HG03175 (cell line): ENCODE results near the gene RBP3.

Experiments
- ATAC-seq: cut with Tn5 transposase; IDR thresholded peaks from one replicate; pipeline ENCODE4 v1.9.1; 2021; ENCODE audit warnings: mild to moderate bottlenecking, moderate library complexity; ENCODE audit not compliant: unreplicated experiment

The RBP3 gene

GRCh38 chr10:47354165-47354564, 6.0 kb downstream of the RBP3 start:
- no peak for ATAC-seq

GRCh38 chr10:47354900-47355299, 6.7 kb downstream of the RBP3 start:
- no peak for ATAC-seq

DNA sequence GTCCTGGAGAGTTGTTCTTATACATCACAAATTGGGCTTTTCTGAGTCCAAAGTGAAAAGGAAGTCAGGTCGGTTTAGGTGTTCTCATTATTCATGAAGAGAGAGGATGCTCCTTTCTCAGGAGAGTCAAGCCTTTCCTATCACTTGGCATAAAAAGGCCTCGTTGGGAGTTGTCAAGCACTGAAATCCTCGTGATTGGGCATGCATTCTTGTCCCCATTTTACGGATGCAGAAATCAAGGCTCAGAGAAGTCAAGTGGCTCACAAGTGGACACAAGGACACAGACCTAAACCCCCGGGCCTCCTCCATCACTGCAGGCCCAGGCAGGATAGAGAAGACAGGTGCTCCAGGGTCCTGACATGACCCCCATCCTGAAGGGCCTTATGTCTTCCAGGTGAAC, 8.5 kb downstream of the RBP3 start:
- no peak for ATAC-seq

DNA sequence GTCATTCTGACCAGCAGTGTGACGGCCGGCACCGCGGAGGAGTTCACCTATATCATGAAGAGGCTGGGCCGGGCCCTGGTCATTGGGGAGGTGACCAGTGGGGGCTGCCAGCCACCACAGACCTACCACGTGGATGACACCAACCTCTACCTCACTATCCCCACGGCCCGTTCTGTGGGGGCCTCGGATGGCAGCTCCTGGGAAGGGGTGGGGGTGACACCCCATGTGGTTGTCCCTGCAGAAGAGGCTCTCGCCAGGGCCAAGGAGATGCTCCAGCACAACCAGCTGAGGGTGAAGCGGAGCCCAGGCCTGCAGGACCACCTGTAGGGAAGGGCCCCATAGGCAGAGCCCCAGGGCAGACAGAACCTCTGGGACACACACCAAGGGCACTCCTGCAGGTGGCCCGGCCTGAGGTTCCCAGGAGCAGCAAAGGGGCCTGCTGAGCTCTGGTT, 9.0 kb downstream of the RBP3 start:
- ATAC-seq = no peak

DNA sequence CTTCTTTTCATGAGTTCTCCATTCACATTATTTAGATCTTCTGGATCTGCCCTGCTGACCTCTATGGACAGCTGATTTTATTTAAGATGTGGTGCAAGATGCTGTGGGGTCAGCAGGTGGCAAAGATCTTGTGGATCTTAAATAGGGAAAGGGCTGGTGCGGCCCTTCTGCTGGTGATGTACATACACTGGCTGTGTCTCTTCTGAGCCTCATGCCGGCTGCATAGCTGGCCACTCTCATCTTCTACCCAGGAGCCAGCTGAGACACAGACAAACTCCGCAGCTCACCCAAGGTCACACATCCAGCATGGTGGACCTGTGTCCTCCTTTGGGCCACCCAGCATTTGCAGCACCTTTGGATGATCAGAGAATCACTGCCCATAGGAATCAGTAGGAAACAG, 9.7 kb downstream of the RBP3 start:
- ATAC-seq = no peak

GRCh38 chr10:47358457-47358856, 10.3 kb downstream of the RBP3 start:
- no peak for ATAC-seq

- no peak for ATAC-seq
Measured at GRCh38 chr10:47359101-47359500, 10.9 kb downstream of the RBP3 start.

GRCh38 chr10:47359626-47360418, 11.7 kb downstream of the RBP3 start:
- no peak for ATAC-seq

- ATAC-seq = no peak
Measured at GRCh38 chr10:47360419-47361040, 12.4 kb downstream of the RBP3 start.

- no peak for ATAC-seq
Measured at GRCh38 chr10:47361293-47361692, 13.1 kb downstream of the RBP3 start.

DNA sequence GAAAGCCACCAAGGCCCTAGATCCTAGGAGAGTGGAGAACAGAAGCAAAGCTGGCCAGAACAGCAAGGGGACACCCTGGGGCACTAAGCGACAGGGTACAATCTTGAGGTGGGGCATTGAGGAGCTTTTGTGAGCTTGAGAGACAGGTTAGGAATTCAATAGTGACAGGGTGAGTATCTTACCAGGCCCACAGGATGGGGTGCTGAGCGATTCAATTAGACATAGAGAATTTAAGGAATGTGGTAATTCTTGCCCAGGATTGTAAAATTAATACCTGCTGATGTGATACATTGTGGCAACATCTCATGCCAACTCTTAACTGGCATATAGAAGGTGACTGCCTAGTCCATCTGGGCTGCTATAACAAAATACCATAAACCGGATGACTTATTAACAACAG, 14.0 kb downstream of the RBP3 start:
- ATAC-seq = no peak

- ATAC-seq = no peak
Measured at GRCh38 chr10:47363781-47364180, 15.6 kb downstream of the RBP3 start.

GRCh38 chr10:47364366-47364765, 16.2 kb downstream of the RBP3 start:
- ATAC-seq = no peak

GRCh38 chr10:47364911-47365310, 16.7 kb downstream of the RBP3 start:
- no peak for ATAC-seq

DNA sequence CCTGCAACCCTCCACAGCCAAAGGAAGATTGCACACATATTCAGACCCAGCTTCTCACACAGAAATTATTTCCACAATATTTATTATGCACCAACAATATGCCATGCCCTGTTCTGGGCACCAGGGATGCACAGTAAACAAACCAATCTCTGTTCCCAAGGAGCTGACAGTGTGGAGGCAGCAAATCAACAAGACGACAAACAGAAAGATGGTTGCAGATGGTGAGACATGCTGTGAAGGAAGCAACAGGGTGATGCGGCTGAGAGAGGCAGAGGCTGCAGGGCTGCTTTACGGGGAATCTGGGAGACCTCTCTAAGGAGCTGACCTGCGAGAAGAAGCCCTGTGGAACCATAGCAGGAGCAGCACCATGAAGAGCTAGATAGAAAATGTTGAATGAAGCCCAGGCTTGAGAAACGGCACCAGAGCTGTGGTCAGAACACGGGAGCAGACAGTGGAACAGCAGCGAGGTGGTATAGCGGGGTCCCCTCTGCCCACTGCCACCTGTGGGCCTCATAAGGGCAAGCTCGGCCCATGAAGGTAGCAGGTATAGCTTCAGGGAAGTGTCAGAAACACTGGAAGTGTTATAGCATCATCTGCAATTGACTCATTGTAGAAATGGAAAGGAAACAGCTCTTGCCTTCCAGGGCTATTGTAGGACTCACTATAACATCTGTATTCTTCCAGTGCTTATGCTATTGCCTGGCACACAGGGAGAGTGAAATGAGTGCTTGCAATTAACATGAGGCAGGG, 17.4 kb downstream of the RBP3 start:
- ATAC-seq = no peak

GRCh38 chr10:47366181-47366631, 18.0 kb downstream of the RBP3 start:
- ATAC-seq = no peak

- ATAC-seq = no peak
Measured at GRCh38 chr10:47366731-47367460, 18.7 kb downstream of the RBP3 start.

GRCh38 chr10:47367646-47368045, 19.5 kb downstream of the RBP3 start:
- ATAC-seq = no peak

GRCh38 chr10:47368431-47369180, 20.4 kb downstream of the RBP3 start:
- no peak for ATAC-seq

DNA sequence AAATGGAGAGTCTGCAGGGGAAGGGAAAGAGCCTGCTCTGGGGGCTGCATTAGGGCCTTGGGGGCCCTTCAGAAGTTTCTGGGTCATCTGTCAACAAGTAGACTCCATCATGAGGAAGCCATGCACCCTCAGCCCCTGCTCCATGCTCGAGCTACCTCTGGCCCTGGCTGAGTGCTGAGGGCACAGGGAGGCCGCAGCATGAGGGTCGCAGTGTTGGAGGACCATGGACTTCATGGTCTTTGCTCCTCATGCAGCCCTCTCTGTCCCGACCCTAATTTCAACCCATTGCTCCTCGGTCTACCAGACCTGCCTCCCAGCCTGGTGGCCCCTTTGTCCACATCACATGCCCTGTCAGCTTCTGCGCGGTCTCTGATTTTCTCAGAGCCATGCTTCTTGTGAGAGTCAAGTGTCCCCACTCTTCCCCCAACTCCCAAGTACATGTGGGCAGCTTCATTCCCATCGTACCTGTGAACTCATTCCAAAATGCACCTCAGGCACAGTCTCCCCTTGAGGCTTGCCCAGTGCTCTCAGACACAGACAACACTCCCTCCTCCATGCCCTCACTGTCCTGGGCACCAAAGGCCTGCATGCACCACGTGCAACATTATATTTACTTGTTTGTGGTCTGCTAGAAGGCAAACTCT, 21.2 kb downstream of the RBP3 start:
- ATAC-seq = no peak
